NCI-H82 (cell line): ENCODE data around the gene NOS1AP.
"Not testable (repeated sequence)": the region's sequence is repeated elsewhere in the genome, so short reads cannot be mapped to it uniquely, and the experiment has no call there.

Source experiments
- DNase-seq: peaks from one replicate; lab custom pipeline; 2025; lab: John Stamatoyannopoulos, UW

NOS1AP gene

GRCh38 chr1:162069334-162070093, at the start of gene NOS1AP:
TSS of gene NOS1AP (plus strand) at chr1:162069691. CDS start at chr1:162070178, 487 bp downstream.
- DNase-seq = peak; percentile 90

- no peak for DNase-seq
Measured at GRCh38 chr1:162020150-162020549, 49.3 kb upstream of the NOS1AP start.

- DNase-seq = no peak
Measured at GRCh38 chr1:162021124-162021523, 48.4 kb upstream of the NOS1AP start.

- DNase-seq = no peak
Measured at GRCh38 chr1:162022626-162023025, 46.9 kb upstream of the NOS1AP start.

GRCh38 chr1:162023181-162023546, 46.3 kb upstream of the NOS1AP start:
- peak; percentile 60 for DNase-seq

- DNase-seq = peak; percentile 75
Measured at GRCh38 chr1:162023547-162024501, 45.7 kb upstream of the NOS1AP start, which contains the start of gene OLFML2B. TSS of gene OLFML2B (minus strand) at chr1:162023869. CDS start at chr1:162023430, 439 bp downstream.

- no peak for DNase-seq
Measured at GRCh38 chr1:162025541-162025940, 44.0 kb upstream of the NOS1AP start.

- no peak for DNase-seq
Measured at GRCh38 chr1:162026881-162027280, 42.6 kb upstream of the NOS1AP start.

- DNase-seq = no peak
Measured at GRCh38 chr1:162028726-162029125, 40.8 kb upstream of the NOS1AP start.

- no peak for DNase-seq
Measured at GRCh38 chr1:162029157-162029556, 40.3 kb upstream of the NOS1AP start.

- DNase-seq = no peak
Measured at GRCh38 chr1:162030759-162031280, 38.7 kb upstream of the NOS1AP start.

- DNase-seq = no peak
Measured at GRCh38 chr1:162033428-162033827, 36.1 kb upstream of the NOS1AP start.

- DNase-seq = no peak
Measured at GRCh38 chr1:162035241-162035640, 34.2 kb upstream of the NOS1AP start.

GRCh38 chr1:162036163-162036562, 33.3 kb upstream of the NOS1AP start:
- no peak for DNase-seq

GRCh38 chr1:162038624-162039023, 30.9 kb upstream of the NOS1AP start:
- DNase-seq = no peak

GRCh38 chr1:162040001-162040400, 29.5 kb upstream of the NOS1AP start:
- DNase-seq = no peak

GRCh38 chr1:162040657-162041056, 28.8 kb upstream of the NOS1AP start:
- peak; percentile 36 for DNase-seq

- no peak for DNase-seq
Measured at GRCh38 chr1:162042361-162042760, 27.1 kb upstream of the NOS1AP start.

GRCh38 chr1:162046921-162047320, 22.6 kb upstream of the NOS1AP start:
- DNase-seq = no peak

- not testable (repeated sequence) for DNase-seq
Measured at GRCh38 chr1:162053949-162054348, 15.5 kb upstream of the NOS1AP start.

- DNase-seq = no peak
Measured at GRCh38 chr1:162055062-162055461, 14.4 kb upstream of the NOS1AP start.

- peak; percentile 90 for DNase-seq
Measured at GRCh38 chr1:162056043-162056442, 13.4 kb upstream of the NOS1AP start.

- no peak for DNase-seq
Measured at GRCh38 chr1:162056579-162056978, 12.9 kb upstream of the NOS1AP start.
